HG03342 (cell line): ENCODE results near the gene KCNK4.
A peak's percentile ranks its signal among the peaks of the same experiment; 100 is the strongest.
"Not testable (repeated sequence)": the region's sequence is repeated elsewhere in the genome, so short reads cannot be mapped to it uniquely, and the experiment has no call there.

Source experiments
- ATAC-seq: cut with Tn5 transposase; IDR thresholded peaks from one replicate; pipeline ENCODE4 v1.9.1; 2021; ENCODE audit warnings: mild to moderate bottlenecking, moderate library complexity; ENCODE audit not compliant: unreplicated experiment

KCNK4 gene

DNA sequence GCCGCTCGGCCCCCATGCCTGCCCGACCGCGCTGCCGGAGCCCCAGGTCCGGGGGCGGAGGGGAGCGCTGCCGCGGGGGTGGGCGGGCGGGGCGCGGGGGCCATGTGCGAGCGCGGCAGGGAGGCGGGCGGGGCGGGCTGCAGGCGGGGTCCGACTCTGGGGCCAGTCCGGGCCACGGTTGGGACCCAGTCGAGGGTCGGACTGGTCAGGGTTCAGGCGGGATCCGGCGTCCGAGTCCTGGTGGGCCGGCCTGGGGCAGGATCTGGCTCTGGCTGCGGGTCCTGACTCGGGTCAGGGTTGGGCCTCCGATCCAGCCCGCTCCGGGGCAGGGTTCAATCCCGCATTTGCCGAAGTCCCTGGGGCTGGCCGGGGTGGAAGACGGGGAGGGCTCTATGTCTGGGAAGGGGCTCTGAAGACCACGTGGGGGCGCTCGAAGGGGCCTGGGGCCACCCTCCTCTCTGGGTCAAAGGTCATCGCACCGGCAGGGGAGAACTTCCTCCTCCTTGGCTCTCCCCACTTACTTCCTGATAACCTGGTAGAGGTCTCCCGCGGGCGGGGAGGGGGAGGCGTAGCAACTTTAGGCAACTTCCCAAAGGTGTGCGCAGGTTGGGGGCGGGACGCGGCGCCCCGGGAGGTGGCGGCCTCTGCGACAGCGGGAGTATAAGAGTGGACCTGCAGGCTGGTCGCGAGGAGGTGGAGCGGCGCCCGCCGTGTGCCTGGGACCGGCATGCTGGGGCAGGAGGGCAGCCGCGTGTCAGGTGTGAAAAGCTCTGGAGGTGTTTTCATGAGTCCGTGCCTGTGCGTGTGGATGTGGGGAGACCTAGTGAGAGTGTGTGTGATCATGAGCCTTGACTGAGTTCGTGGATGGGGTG lies 14.8 kb downstream of the KCNK4 start:
- no peak for ATAC-seq

- ATAC-seq: no peak
Measured at GRCh38 chr11:64306563-64306875, 15.4 kb downstream of the KCNK4 start.

DNA sequence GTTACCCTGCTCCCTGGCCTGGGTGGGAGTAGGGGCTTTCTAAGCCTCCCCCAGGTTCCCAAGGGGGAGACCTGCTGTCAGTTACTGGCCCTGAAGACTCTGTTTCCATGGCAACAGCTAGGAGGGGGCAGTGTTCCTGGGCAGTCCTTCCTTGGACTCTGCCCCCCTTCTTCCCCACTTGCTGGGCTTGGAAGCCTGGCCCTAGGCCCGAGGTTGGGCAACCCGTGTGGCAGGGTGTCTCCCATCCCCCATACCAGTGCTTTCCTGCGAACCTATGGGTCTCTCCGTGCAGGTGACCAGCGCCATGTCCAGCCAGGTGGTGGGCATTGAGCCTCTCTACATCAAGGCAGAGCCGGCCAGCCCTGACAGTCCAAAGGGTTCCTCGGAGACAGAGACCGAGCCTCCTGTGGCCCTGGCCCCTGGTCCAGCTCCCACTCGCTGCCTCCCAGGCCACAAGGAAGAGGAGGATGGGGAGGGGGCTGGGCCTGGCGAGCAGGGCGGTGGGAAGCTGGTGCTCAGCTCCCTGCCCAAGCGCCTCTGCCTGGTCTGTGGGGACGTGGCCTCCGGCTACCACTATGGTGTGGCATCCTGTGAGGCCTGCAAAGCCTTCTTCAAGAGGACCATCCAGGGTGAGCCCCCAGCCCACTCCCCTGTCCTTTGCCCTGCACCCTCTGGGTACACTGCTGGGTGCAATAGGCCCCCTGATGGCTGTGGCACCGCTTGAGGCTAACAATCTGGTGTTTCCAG lies 15.9 kb downstream of the KCNK4 start:
- no peak for ATAC-seq

- ATAC-seq: not testable (repeated sequence)
Measured at GRCh38 chr11:64307795-64308194, 16.7 kb downstream of the KCNK4 start.

- no peak for ATAC-seq
Measured at GRCh38 chr11:64312947-64313346, 21.8 kb downstream of the KCNK4 start.

GRCh38 chr11:64313491-64314145 lies 22.5 kb downstream of the KCNK4 start:
- no peak for ATAC-seq

- no peak for ATAC-seq
Measured at GRCh38 chr11:64314146-64314804, 23.2 kb downstream of the KCNK4 start.

DNA sequence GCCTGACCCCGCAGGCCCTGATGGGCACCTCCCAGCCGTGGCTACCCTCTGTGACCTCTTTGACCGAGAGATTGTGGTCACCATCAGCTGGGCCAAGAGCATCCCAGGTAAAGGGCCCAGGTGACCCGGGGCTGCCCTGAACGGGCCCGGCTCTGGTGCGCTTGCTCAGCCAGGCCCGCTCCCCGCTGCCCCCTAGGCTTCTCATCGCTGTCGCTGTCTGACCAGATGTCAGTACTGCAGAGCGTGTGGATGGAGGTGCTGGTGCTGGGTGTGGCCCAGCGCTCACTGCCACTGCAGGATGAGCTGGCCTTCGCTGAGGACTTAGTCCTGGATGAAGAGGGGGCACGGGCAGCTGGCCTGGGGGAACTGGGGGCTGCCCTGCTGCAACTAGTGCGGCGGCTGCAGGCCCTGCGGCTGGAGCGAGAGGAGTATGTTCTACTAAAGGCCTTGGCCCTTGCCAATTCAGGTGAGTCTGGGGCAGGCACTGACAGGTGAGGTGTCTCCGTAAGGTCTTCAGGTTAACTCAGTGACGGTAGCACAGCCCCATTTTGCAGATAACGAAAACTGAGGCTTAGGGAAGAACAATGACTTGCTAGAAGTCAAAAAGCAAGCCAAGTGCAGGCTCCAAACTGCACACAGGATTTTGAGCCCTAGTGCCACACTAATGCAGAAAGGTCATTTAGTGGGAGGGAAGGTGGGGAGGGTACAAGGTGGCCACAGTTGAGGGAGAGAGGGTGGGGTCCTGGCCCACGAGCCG lies 23.9 kb downstream of the KCNK4 start:
- no peak for ATAC-seq

- not testable (repeated sequence) for ATAC-seq
Measured at GRCh38 chr11:64315667-64316526, 24.8 kb downstream of the KCNK4 start.

- ATAC-seq: no peak
Measured at GRCh38 chr11:64316672-64317324, 25.7 kb downstream of the KCNK4 start.

- ATAC-seq: peak; percentile 60
Measured at GRCh38 chr11:64317325-64317960, 26.3 kb downstream of the KCNK4 start, which contains the start of gene TRMT112. Gene TRMT112 (minus strand): TSS chr11:64317559. CDS start chr11:64317526, 33 bp downstream.

GRCh38 chr11:64317961-64318765 lies 27.1 kb downstream of the KCNK4 start, which contains the start of gene PRDX5:
Gene PRDX5 (plus strand): TSS chr11:64318121. CDS start chr11:64318216, 95 bp downstream.
- peak; percentile 76 for ATAC-seq

DNA sequence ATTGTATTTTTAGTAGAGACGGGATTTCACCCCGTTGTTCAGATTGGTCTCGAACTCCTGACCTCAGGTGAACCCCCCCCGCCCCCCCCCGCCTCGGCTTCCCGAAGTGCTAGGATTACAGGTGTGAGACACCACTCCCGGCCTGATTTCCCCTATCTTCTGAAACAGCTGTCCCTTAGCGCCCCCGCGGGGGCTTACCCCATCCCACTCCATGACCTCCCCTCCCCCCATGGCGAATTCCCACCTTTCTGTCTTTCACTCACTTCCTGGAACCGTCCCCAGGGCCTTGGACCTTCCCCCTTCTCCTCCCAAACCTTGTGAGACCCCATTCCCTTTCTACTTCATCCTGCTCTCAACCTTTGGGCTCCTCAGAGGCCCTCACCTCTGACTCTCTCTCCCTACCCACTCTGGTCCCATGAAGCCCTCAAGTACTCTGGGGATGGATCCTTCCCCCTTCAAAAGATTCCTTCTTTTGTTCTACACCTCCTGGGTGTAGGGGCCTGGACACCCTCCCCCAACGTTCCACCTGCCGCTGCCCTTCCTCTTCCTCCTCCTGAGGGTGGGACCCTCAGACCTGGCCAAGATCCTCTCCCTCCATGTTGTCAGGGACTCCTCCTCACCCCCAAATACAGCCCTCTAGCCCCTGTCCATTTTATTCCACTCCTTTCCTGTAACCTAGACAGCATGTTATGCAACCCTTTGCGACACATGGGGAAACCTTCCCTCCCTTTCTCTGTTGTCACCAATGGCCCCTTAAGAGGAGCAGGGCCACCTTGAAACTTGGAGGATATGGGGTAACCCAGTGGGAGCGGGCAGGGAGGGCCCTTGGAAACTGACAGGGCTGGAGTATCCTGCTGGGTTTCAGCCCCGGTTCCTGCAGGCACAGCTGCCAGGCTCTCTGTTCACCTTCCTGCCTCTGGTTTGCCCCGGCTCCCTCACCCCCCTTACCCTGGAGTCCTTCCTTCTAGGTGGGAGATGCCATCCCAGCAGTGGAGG lies 28.0 kb downstream of the KCNK4 start:
- ATAC-seq: no peak

GRCh38 chr11:64320556-64320955 lies 29.5 kb downstream of the KCNK4 start:
- ATAC-seq: no peak

GRCh38 chr11:64321026-64321425 lies 29.9 kb downstream of the KCNK4 start:
- no peak for ATAC-seq

DNA sequence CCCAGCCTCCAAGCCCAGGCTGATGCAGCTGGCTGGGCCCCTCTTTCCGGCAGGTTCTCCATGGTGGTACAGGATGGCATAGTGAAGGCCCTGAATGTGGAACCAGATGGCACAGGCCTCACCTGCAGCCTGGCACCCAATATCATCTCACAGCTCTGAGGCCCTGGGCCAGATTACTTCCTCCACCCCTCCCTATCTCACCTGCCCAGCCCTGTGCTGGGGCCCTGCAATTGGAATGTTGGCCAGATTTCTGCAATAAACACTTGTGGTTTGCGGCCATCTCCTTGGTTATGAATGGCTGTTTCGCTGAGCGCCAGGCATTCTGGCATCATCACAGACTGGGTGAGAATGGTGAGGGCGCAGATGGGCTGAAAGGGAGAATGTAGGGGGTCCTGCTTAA lies 30.4 kb downstream of the KCNK4 start:
- no peak for ATAC-seq
